Glutamatergic neuron (in vitro differentiated cells): Measurements from ENCODE around the gene DAO. TPM values are rescaled to one million over a fixed set of nuclear protein-coding genes. Genes with fewer than 3 reads are reported as not detected.

Experiments used
- DNase-seq: peaks from one replicate; pipeline ENCODE4 v3.0.0; 2022
- H3K27ac Mint-ChIP-seq: one replicate; pipeline ENCODE4 v1.8.0; 2020; ENCODE audit warnings: mild to moderate bottlenecking, mixed read lengths, inconsistent platforms; ENCODE audit not compliant: unreplicated experiment
- H3K27me3 Mint-ChIP-seq: one replicate; pipeline ENCODE4 v1.8.0; 2020; ENCODE audit warnings: mild to moderate bottlenecking, moderate library complexity, mixed read lengths, inconsistent platforms; ENCODE audit not compliant: unreplicated experiment
- H3K36me3 Mint-ChIP-seq: one replicate; pipeline ENCODE4 v1.8.0; 2020; ENCODE audit warnings: mild to moderate bottlenecking, mixed read lengths, inconsistent platforms; ENCODE audit not compliant: unreplicated experiment
- H3K4me1 Mint-ChIP-seq: one replicate; pipeline ENCODE4 v1.8.0; 2020; ENCODE audit warnings: mild to moderate bottlenecking, low read depth, mixed read lengths, inconsistent platforms; ENCODE audit not compliant: unreplicated experiment
- H3K4me3 Mint-ChIP-seq: one replicate; pipeline ENCODE4 v1.8.0; 2020; ENCODE audit warnings: mild to moderate bottlenecking, mixed read lengths, inconsistent platforms; ENCODE audit not compliant: unreplicated experiment
- H3K9me3 Mint-ChIP-seq: one replicate; pipeline ENCODE4 v1.8.0; 2020; ENCODE audit warnings: mild to moderate bottlenecking, moderate library complexity, mixed read lengths, inconsistent platforms; ENCODE audit not compliant: unreplicated experiment
- CTCF ChIP-seq: fragments of 200-600 bp; sonication (generic); IDR thresholded peaks from one replicate; pipeline ENCODE4 v1.5.0; 2021; ENCODE audit not compliant: partially characterized antibody, unreplicated experiment
- total RNA-seq: library from RNA; stranded (reverse); fragmentation: NEBNext Ultra II Directional; extraction: Animal tissue kit (Norgen Biotek cat#: 25700); gene quantifications from one replicate; pipeline ENCODE4 v1.2.1, GENCODE V29; 2021; ENCODE audit not compliant: unreplicated experiment

DAO gene
- total RNA-seq, 1 donor from 2014 or later = not detected

- H3K36me3 Mint-ChIP-seq = peaks cover 15% of the 10 kb centered on the region
- no peak for TF ChIP-seq CTCF
- no peak overlapping the region for H3K27ac Mint-ChIP-seq
- H3K4me3 Mint-ChIP-seq = no peak overlapping the region
- no peaks in the 10 kb centered on the region for H3K4me1 Mint-ChIP-seq
- DNase-seq = no peak
- H3K27me3 Mint-ChIP-seq = peaks cover 8% of the 10 kb centered on the region
- peaks cover 6% of the 10 kb centered on the region for H3K9me3 Mint-ChIP-seq
Measured at GRCh38 chr12:108910336-108910735, 30.4 kb downstream of the DAO start.

- peaks cover 15% of the 10 kb centered on the region for H3K36me3 Mint-ChIP-seq
- no peak overlapping the region for H3K4me3 Mint-ChIP-seq
- no peak overlapping the region for H3K27ac Mint-ChIP-seq
- no peak for TF ChIP-seq CTCF
- H3K9me3 Mint-ChIP-seq = peaks cover 3% of the 10 kb centered on the region
- DNase-seq = no peak
- no peaks in the 10 kb centered on the region for H3K4me1 Mint-ChIP-seq
- peaks cover 8% of the 10 kb centered on the region for H3K27me3 Mint-ChIP-seq
Measured at GRCh38 chr12:108911915-108912314, 32.0 kb downstream of the DAO start.

DNA sequence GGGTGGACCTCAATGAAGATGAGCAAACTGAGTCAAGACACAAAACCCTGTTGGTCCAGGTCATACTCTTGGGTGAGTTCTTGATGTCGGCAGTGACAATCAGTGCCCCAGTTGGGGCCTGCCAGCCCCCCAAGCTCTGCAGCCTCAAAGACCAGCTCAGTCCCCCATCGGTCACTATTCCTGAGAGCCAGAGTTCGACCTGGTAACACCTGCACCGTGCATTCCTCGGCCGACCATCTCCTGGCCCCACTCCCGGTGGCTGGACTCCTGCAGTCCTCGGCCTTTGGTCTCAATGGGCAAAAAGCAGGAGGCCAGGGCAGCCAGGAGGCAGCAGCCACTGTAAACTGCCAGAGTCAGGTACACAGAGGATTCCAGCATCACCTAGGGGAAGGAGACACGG lies 32.5 kb downstream of the DAO start:
- Mint-ChIP-seq H3K4me3 (no peak overlapping the region), H3K36me3 (peaks cover 15% of the 10 kb centered on the region), H3K4me1 (no peaks in the 10 kb centered on the region), H3K27ac (no peak overlapping the region), H3K9me3 (peaks cover 3% of the 10 kb centered on the region), H3K27me3 (peaks cover 8% of the 10 kb centered on the region)
- no peak for TF ChIP-seq CTCF
- DNase-seq = no peak

DNA sequence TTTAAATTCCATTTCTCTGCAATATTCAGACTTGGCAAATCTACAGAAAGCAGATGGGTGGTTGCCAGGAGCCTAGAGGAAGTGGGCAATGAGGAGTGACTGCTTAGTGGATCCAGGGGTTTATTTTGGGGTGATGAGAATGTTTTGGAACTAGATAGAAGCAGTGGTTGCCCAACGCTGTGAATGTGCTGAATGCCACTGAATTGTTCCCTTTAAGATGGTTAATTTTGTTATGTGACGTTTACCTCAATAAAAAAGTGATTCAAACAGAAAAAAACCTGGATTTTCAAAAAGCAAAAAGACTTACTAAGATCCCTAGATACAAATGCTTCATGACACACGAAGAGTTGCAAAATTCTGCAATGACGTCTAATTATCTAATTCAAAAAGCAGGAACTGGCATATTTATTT lies 34.2 kb downstream of the DAO start:
- no peak for TF ChIP-seq CTCF
- no peak for DNase-seq
- Mint-ChIP-seq H3K27me3 (peaks cover 4% of the 10 kb centered on the region), H3K4me3 (no peak overlapping the region), H3K36me3 (peaks cover 15% of the 10 kb centered on the region), H3K4me1 (no peaks in the 10 kb centered on the region), H3K9me3 (no peaks in the 10 kb centered on the region), H3K27ac (no peak overlapping the region)

DNA sequence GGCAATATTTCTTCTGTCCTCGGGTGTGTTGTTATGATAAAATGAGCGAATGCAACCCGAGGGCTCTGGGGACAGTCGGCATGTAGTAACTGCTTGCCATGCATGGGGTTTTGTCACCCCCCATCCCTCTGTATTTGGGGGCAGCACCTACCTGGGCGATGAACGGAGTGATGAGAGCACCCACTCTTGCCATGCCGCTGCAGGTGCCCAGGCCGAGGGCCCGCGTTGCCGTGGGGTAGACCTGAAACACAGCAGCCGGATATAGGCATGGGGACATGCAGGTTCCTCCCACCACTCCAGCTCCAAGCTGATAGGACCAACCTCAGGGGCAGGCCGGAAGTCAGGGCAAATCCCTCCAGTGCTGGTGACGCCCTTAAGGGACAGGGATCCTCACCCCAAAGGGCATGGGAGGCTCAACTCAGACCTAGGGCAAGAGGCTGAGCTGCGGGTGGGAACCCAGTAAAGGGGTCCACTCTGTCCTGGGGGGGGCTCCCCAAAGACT lies 35.8 kb downstream of the DAO start:
- no peaks in the 10 kb centered on the region for H3K4me1 Mint-ChIP-seq
- no peak overlapping the region for H3K27ac Mint-ChIP-seq
- peaks cover 23% of the 10 kb centered on the region for H3K36me3 Mint-ChIP-seq
- H3K9me3 Mint-ChIP-seq = peaks cover 3% of the 10 kb centered on the region
- no peak overlapping the region for H3K4me3 Mint-ChIP-seq
- no peak for DNase-seq
- no peak for TF ChIP-seq CTCF
- H3K27me3 Mint-ChIP-seq = peaks cover 8% of the 10 kb centered on the region
